ENCODE data around the gene FITM2.

DNA sequence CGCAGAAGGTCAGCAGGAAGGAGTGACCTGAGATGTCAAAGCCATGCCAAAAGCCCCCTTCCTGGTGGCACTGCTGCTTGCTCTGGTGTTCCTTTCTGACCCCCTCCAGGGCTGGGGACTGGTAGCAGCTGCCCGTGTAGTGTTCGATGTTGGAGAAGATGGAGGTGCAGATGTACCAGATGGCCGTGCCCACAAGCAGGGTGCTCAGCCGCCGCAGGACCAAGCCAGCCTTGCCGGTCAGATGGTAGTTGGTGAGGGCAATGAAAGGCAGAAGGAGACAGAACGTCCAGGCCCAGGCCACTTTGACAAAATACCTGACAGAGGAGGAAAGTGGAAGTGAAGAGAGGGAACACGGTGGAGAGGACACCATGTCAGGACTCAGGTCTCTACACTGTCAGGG lies 4.1 kb downstream of the FITM2 start:
- no peak for TF ChIP-seq EZH2 (IDR thresholded peaks at IDR 0.05; ENCODE audit: insufficient read depth, poor library complexity, severe bottlenecking)
- no peak for TF ChIP-seq EZH2phosphoT487 (IDR thresholded peaks at IDR 0.05; ENCODE audit: insufficient read depth, low read depth)
